ENCODE measurements around the gene CALU.

CALU gene

GRCh38 chr7:128745706-128746105 lies 6.5 kb downstream of the CALU start:
- no peaks in the 10 kb centered on the region for H3K36me3 ChIP-seq (ENCODE audit: control insufficient read depth, insufficient read depth, low read length)
- peaks cover 5% of the 10 kb centered on the region for H3K4me1 ChIP-seq
- TF ChIP-seq CTCF (IDR thresholded peaks at IDR 0.05): no peak
- peaks cover 48% of the 10 kb centered on the region for H3K79me2 ChIP-seq
- no peak overlapping the region for H3K9ac ChIP-seq
- no peak overlapping the region for H2AFZ ChIP-seq
- H3K4me2 ChIP-seq (ENCODE audit: low read length): no peak overlapping the region
- H3K27me3 ChIP-seq (ENCODE audit: control insufficient read depth, insufficient read depth, low read length): no peaks in the 10 kb centered on the region
- no peak overlapping the region for H3K4me3 ChIP-seq (ENCODE audit: low read depth, low read length)
- no peaks in the 10 kb centered on the region for H3K9me3 ChIP-seq (ENCODE audit: control insufficient read depth, low read length)
- H3K27ac ChIP-seq: no peak overlapping the region

- H3K4me1 ChIP-seq: no peaks in the 10 kb centered on the region
- H3K27ac ChIP-seq: no peak overlapping the region
- no peak for TF ChIP-seq CTCF (IDR thresholded peaks at IDR 0.05)
- H3K79me2 ChIP-seq: peaks cover 39% of the 10 kb centered on the region
- H2AFZ ChIP-seq: no peak overlapping the region
- H3K27me3 ChIP-seq (ENCODE audit: control insufficient read depth, insufficient read depth, low read length): no peaks in the 10 kb centered on the region
- no peaks in the 10 kb centered on the region for H3K36me3 ChIP-seq (ENCODE audit: control insufficient read depth, insufficient read depth, low read length)
- H3K9ac ChIP-seq: no peak overlapping the region
- no peak overlapping the region for H3K4me3 ChIP-seq (ENCODE audit: low read depth, low read length)
- H3K9me3 ChIP-seq (ENCODE audit: control insufficient read depth, low read length): no peaks in the 10 kb centered on the region
- no peak overlapping the region for H3K4me2 ChIP-seq (ENCODE audit: low read length)
Observed at GRCh38 chr7:128747327-128748079, 8.3 kb downstream of the CALU start.

GRCh38 chr7:128752251-128752650 lies 13.1 kb downstream of the CALU start:
- no peak overlapping the region for H3K9ac ChIP-seq
- H3K9me3 ChIP-seq (ENCODE audit: control insufficient read depth, low read length): no peaks in the 10 kb centered on the region
- no peak overlapping the region for H3K27ac ChIP-seq

GRCh38 chr7:128755075-128755818 lies 16.1 kb downstream of the CALU start:
- TF ChIP-seq CTCF (IDR thresholded peaks at IDR 0.05): no peak
- Histone ChIP-seq H2AFZ (no peak overlapping the region), H3K36me3 (ENCODE audit: control insufficient read depth, insufficient read depth, low read length) (no peaks in the 10 kb centered on the region), H3K4me1 (no peaks in the 10 kb centered on the region), H3K27me3 (ENCODE audit: control insufficient read depth, insufficient read depth, low read length) (no peaks in the 10 kb centered on the region), H3K79me2 (peaks cover 5% of the 10 kb centered on the region), H3K4me2 (ENCODE audit: low read length) (no peak overlapping the region), H3K9me3 (ENCODE audit: control insufficient read depth, low read length) (no peaks in the 10 kb centered on the region), H3K4me3 (ENCODE audit: low read depth, low read length) (no peak overlapping the region), H3K9ac (no peak overlapping the region), H3K27ac (no peak overlapping the region)

More at GRCh38 chr7:128752251-128752650, 13.1 kb downstream of the CALU start:
- H2AFZ ChIP-seq: no peak overlapping the region
- no peaks in the 10 kb centered on the region for H3K4me1 ChIP-seq
- H3K27me3 ChIP-seq (ENCODE audit: control insufficient read depth, insufficient read depth, low read length): no peaks in the 10 kb centered on the region
- H3K36me3 ChIP-seq (ENCODE audit: control insufficient read depth, insufficient read depth, low read length): no peaks in the 10 kb centered on the region
- no peak overlapping the region for H3K4me3 ChIP-seq (ENCODE audit: low read depth, low read length)
- H3K4me2 ChIP-seq (ENCODE audit: low read length): no peak overlapping the region
- peaks cover 19% of the 10 kb centered on the region for H3K79me2 ChIP-seq
- no peak for TF ChIP-seq CTCF (IDR thresholded peaks at IDR 0.05)
